NOMO-1 (cell line): ENCODE results near the gene GPAT3.
"Not testable (repeated sequence)": the region's sequence is repeated elsewhere in the genome, so short reads cannot be mapped to it uniquely, and the experiment has no call there.

Experiments
- DNase-seq, 2 experiments: peaks; one replicate each; lab custom pipeline; 2025; ENCODE audit not compliant: unreplicated experiment in 2 of 2; lab: John Stamatoyannopoulos, UW

Gene GPAT3

DNA sequence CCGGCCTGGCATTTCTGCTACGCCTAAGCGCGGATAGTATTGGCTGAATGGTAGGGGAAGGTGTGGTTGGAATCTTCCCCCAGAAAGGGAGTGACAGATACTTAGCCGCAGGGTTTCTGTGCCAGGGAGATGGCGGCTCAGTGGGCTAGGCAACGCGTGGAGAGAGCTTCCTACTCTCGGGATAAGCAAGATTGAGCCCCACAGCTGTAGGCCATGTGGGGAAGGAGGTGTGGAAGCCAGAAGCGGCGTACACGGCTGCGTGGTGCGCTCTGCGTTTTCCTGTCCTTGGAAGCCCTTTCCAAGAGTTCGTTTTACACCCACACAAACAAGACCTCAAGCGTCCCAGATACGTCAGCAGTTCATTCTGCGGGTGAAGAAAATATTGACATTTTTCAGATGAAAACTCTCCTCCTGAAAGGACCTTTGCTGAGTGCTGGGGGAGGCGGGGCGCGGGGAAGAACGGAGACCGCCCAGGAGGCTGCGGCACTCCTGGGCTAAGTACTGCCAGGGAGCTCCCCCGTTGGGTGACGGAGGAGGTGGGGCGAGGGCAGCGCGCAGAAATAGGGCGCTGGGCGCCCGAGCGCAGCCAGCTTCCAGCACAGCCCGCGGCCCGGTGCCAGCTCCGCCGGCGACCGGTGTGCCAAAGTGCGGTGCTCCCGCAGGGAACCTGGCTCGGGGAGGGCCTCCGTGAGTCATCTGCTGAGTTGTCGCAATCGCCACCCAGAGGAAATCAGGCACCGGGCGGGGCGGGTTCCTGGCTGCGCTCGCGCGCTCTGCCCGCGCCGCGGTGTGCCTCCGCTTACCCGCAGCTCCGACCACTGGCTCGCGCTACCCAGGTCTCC, at the start of gene GPAT3:
GPAT3 (plus strand) TSS at position 589 of the 842 bp plus-strand sequence. CDS start 515 bp downstream, outside the sequence.
- DNase-seq: peak; percentile 68 to 77

GRCh38 chr4:83486457-83487129, 49.3 kb upstream of the GPAT3 start:
- DNase-seq: no peak

GRCh38 chr4:83489711-83490326, 46.1 kb upstream of the GPAT3 start:
- DNase-seq: no peak

- peak in 1 of 2 experiments; percentile 6 for DNase-seq
Measured at GRCh38 chr4:83490876-83491450, 44.9 kb upstream of the GPAT3 start.

- DNase-seq: not testable (repeated sequence)
Measured at GRCh38 chr4:83496085-83496917, 39.6 kb upstream of the GPAT3 start.

GRCh38 chr4:83498187-83498586, 37.7 kb upstream of the GPAT3 start:
- DNase-seq: no peak

DNA sequence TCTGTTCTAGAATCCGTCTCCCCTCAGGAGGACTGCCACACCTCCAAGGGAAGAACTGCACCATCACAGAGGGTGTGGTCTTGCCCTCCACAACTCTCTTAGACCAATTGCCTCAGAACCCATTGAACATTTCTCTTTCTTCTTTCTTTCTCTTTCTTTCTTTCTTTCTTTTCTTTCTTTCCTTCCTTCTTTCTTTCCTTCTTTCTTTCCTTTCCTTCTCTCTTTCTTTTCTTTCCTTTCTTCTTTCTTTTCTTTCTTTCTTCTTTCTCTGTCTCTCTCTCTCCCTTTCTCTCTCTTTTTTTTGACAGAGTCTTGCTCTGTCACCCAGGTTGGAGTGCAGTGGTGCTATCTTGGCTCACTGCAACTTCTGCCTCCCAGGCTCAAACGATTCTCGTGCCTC, 34.2 kb upstream of the GPAT3 start:
- DNase-seq: not testable (repeated sequence)

GRCh38 chr4:83503974-83504373, 31.9 kb upstream of the GPAT3 start:
- DNase-seq: no peak

GRCh38 chr4:83504503-83504902, 31.4 kb upstream of the GPAT3 start:
- no peak for DNase-seq

- peak in 1 of 2 experiments; percentile 14 for DNase-seq
Measured at GRCh38 chr4:83504996-83505395, 30.9 kb upstream of the GPAT3 start.

- DNase-seq: peak; percentile 31 to 49
Measured at GRCh38 chr4:83509156-83509585, 26.7 kb upstream of the GPAT3 start.

GRCh38 chr4:83510442-83510841, 25.5 kb upstream of the GPAT3 start:
- DNase-seq: no peak

DNA sequence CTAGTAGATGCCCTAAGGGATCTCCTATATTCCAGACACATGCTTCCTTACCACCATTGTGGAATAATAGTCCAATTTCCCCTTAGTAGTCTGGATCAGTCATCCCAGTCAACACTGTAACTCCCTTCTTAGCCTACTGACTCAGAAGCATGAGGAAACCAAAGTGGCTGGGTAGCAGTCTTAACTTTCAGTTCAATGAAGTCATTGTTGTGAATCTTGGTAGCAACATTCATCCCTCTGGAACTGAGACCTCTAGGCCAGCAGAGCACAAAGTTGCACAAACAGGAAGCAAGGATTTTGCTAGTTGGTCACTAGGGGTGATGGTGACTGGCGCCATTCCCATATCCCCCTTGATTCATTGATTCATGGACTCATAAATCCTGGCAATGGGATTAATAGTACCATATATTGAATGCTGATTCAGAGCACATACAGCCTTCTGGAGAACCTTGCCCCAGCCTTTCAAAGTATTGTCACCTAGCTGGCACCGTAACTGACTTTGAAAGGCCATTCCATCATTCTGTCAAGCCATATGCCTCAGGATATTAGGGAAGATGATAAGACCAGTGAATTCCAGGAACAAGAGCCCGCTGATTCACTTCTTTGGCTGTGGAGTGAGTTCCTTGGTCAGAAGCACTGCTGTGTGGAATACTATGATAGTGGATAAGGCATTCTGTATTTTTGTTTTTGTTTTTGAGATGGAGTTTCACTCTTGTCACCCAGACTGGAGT, 19.7 kb upstream of the GPAT3 start:
- DNase-seq: no peak

DNA sequence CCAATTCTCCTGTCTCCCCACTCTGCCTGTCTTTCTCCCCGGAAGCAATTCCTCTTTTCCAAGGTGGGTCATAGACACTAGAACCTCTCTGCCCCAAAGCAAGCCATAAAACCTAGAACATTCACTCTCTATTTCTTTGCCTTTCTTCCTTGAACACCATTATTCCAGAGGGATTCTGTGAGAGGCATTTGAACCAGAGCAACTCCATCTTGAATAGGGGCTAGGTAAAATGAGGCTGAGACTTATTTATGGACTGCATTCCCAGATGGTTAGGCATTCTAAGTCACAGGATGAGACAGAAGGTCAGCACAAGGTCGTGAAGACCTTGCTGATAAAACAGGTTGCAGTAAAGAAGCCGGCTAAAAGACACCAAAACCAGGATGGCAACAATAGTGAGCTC, 13.7 kb upstream of the GPAT3 start:
- no peak for DNase-seq

DNA sequence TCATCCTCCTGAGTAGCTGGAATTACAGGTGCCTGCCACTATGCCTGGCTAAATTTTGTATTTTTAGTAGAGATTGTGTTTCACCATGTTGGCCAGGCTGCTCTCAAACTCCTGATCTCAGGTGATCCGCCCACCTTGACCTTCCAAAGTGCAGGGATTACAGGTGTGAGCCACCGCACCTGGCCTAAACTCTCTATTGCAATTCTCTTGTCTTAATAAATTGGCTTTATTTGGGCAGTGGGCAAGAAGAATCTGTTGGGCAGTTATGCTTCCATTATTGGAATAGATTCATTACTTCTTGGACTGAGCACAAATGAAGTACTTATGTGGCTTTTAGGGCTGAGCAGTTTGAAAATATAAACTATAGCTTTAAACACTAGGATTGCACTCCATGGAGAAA, 8.2 kb upstream of the GPAT3 start:
- no peak for DNase-seq

DNA sequence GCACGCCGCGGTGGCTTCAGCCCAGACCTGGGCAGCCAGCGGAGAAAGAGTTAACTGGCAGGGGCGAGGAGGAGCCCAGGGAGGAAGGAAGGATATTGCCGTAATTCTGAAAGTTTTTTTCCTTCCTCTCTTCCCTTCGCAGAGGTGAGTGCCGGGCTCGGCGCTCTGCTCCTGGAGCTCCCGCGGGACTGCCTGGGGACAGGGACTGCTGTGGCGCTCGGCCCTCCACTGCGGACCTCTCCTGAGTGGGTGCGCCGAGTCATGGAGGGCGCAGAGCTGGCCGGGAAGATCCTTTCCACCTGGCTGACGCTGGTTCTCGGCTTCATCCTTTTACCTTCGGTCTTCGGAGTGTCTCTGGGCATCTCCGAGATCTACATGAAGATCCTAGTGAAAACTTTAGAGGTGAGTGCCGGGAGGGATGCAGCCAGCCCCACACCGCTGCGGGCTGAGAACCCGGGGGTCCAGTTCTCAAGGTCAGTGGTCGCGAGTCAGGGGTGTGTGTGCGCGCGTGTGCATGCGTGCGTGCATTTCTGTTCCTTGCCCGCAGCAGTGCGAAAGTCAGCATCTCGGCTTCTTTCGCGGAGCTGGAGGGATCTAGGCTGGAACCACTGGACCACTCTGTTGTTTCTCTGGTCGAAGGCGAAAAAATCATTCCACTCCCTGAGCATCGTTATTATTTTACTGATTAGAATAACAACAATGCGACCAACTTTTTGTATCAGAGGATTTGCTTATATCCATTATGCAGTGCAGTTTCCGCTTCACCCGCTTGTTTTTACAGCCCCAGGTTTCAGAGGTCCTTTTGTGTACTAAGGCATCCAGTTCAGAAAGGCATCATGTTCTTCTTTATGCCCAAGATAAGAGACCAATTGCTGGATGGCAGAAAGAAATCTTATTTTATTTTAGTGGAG, 709 bp downstream of the GPAT3 start:
- DNase-seq: no peak

DNA sequence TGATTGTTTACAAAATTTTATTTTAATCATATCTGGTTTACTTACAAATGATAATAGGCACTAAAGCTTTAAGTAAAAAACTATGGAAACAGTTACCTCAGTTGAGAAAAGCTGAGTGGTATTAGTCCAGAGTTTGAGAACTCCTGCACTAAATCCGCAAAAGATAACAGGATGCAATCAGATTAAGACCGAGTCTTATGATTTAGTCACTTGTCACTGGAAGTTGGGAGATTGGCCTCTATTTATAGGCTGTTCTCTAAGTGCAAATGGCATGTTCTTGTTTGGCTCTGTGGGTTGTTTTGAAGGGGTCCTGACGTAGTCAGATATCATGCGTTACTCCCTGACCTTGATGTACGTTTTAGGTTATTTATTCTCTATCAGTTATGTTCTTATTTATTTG, 6.3 kb downstream of the GPAT3 start:
- no peak for DNase-seq

DNA sequence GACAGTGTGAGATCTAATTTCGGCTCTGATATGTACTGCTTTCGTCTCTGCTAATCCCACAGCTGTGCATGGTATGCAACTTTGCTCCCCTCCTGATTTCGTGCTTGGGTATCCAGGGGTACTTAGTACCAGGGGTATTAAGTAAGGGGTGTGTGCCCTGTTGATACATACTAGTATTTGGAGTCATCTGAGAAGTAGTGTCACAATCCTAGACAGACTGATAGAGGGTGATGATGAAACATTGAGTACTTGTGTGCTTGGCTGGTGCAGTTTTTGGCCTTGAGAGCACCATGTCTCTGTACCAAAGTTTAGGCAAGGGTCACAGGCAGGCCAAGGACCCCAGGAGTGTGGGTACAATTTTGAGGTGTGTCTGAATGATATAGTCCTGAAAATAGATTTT, 10.9 kb downstream of the GPAT3 start:
- peak; percentile 27 to 32 for DNase-seq
